HG03457 (cell line): ENCODE measurements around the gene TMEM132A.
"Not testable (repeated sequence)": the region's sequence is repeated elsewhere in the genome, so short reads cannot be mapped to it uniquely, and the experiment has no call there.

Experiments
- ATAC-seq: cut with Tn5 transposase; IDR thresholded peaks from one replicate; pipeline ENCODE4 v1.9.1; 2021; ENCODE audit warnings: moderate number of reproducible peaks; ENCODE audit not compliant: unreplicated experiment

Gene TMEM132A

DNA sequence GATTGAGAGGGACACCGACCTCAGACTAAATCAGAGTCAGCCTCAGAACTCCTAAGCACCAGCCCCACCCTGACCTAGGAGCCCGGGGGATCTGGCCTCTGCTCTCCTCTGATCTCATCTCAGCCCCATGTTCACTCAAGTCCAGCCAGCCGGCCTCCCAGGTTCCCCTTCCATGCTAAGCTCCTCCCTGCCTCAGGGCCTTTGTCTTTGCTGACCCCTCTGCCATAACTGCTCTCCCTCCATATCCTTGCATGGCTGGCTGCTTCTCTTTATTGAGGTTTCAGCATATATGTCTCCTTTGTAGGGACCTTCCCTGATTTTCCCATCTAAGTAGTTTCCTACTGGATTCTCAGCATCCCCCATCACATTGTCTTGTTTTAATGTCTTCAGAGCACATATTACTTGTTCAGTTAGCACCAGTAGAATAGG, 28.5 kb downstream of the TMEM132A start:
- ATAC-seq, result no peak

DNA sequence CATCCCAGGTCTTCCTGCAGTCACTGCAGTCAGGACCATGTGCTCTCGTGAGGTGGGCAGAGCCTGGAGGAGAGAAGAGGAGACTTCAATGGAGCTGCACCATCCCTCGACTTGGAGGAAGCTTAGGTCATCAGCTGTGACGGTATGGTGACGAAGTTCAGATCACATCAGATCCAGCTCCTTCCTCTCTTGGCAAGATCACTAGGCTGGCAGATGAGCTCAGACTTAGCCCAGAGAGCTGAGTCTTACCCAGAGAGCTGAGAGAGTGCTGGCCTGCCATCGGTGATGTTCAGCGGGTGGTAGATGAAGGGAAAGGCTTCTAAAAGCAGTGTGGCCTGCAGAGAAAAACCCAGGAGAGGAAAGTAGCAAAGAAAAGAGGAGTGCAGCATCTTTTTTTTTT, 29.5 kb downstream of the TMEM132A start:
- ATAC-seq, result no peak

DNA sequence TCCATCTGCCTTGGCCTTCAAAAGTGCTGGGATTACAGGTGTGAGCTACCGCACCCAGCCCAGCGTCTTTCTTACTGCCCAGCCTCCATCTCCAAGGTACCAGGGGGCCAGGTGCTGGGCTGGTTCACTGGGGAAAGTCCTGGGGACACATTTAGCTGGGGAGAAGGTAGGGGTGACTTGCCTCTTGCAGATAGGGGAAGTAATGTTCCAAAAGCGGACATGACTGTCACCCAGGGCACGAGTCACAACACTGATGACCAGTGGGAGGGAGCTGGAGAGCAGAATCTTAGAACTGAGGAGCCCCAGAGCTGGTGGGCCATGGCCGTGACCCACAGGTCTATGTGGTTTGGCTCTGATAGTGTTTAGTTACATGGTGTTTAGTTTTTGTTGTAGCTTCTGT, 30.2 kb downstream of the TMEM132A start:
- no peak for ATAC-seq

DNA sequence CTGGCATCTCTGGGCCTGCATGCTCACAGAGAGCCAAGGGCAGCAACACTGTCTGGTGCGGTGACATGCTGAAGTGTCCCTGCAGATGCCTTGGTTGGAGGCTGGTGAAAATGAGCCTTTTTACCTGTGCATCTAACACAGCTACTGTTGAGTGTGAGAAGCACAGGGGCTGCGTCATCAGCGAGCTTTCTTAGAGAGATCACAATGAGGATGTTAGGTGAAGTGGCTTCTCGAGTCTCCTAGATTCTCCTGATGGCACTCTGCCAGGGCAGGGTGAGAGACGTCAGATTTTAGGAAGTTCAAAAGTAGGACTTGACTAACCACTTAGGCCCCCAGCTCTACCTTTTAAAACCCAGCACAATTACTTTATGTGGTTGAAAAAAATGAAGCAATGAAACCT, 31.3 kb downstream of the TMEM132A start:
- ATAC-seq, result no peak

DNA sequence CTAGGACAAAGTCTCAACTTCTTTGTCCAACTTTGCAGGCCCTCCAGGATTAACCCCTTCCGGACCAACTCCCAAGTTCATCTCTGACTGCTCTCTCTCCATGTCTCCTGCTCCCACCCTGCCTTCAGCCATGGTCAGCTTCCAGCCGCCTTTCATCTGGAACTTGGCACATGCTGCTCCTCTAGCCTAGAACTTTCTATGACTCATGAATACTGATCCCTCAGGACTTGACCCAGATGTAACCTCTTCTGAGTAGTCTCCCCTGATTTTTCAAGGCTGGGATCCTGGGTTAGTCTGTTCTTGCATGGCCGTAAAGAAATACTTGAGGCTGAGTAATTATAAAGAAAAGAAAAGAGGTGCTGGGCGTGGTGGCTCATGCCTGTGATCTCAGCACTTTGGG, 32.9 kb downstream of the TMEM132A start:
- ATAC-seq, result no peak

DNA sequence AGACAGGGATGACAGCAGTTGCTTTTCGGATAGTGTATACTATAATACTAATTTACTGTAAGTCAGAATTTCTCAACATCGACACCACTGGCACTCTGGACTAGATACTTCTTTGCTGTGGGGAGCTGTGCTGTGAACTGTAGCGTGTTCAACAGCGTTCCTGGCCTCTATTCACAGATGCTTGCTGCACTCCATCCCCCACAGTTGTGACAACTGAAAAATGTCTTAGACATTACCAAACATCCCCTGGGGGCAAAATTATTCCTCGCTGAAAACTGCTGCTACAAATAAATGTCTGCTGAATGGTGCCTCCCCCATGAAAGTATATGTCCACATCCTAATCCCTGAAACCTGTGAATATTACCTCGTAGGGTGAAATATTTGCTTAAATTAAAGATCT, 35.2 kb downstream of the TMEM132A start:
- ATAC-seq, result no peak

DNA sequence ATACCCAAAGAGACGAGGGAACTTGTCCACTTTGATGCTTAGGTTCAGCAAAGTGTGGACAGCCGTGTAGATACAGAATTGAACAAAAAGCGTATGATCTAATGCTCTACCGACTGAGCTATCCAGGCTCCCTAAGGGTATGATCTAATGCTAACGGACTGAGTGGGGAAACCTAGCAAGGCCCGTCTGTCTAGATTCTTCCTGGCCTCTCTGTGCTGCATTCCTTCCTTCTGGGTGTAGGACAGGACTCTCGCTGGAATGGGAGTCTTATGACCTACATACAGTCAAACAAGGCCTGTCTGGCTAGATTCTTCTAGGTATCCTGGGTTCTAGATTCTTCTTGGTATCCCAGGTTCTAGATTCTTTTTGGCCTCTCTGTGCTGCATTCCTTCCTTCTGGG, 36.1 kb downstream of the TMEM132A start:
- no peak for ATAC-seq

DNA sequence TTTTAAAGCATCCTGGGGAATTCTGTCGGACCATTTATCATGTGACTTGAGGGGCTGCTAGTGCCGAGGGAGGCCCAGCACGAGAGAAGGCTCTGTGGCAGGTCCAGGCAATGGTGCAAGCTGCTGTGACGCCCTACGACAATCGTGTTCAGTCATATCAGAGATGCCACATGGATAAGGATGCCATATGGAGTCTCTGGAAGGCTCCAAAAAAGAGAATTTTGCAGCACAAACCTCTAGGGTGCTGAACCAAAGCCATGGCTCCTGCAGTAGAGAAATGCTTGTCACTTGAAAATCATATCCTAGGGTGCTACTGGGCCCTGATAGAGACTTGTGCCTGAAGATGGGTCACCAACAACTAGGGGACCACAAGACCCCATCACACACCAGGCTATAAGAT, 40.5 kb downstream of the TMEM132A start:
- ATAC-seq, result no peak

DNA sequence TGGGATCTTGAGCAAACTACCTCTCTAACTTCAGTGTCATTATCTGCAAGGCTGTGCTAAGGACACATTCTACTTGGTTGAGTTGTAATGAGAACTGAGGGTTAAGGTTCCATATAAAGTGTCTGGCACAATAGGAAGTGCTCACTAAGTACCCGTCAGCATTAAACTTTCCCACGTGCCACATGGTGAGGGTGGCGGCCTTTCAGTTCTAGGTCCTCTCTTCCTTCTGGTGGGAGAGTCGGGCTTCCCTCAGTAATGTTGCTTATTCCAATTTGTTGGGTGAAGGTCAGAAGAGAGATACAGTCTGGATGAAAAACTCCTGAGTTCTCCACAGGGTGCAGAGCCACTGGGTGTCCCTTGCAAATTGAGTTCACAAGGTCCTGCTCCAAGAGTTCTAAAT, 42.6 kb downstream of the TMEM132A start:
- ATAC-seq, result no peak

DNA sequence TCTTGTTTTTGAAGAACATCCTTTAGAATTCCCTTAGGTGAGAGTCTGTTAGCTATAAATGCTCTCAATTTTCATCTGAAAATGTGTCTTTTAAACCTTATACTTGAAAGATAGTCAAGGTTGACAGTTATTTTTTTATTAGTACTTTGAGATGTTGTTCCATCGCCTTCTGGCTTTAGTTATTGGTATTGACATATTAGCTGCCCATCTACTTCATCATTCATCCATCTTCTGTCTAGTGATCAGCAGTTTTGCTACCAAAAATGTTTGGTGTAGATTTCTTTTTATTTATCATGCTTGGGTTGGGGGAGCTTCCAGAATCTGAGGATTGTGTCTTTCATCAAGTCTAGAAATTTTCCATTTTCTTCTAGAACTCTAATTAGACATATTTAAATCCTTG, 44.0 kb downstream of the TMEM132A start:
- ATAC-seq, result no peak

DNA sequence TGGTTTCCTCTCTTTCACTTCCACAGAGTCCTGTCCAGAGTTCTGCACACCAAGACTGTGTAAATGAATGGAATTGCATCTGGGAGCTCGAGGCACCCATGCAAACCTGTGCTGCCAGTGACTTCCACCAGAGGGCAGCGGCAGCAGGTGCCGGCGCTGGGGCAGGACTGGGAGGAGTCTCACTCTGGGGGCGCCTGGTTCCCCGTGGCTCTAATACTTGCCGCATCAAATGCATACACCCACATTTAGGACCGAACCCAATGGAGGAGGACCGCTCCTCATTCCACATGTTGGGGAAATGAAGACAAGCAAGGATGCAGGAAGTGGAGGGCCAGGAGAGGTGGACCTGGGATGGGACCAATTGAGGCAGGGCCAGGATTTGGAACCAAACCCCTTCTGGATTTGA, 46.1 kb downstream of the TMEM132A start:
- ATAC-seq, result no peak

DNA sequence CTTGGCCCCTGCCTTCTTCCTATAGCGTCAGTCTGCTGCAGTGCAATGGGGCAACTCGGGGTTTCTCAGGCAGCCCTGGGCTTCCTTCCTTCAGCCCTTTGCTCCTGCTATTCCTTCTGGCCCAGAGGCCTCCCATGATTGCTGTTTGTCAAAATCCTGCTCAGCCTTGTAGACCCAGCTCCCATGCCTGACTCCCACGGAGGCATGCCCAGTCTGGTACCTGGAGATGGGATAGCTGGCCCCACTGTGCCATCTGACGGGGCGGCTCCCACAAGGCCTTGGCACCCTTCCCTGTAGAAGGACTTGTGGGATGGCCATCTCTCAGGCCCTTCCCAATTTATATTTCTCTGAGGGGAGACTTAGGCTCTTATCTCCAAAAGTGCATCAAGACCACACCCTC, 46.6 kb downstream of the TMEM132A start:
- ATAC-seq, result no peak

DNA sequence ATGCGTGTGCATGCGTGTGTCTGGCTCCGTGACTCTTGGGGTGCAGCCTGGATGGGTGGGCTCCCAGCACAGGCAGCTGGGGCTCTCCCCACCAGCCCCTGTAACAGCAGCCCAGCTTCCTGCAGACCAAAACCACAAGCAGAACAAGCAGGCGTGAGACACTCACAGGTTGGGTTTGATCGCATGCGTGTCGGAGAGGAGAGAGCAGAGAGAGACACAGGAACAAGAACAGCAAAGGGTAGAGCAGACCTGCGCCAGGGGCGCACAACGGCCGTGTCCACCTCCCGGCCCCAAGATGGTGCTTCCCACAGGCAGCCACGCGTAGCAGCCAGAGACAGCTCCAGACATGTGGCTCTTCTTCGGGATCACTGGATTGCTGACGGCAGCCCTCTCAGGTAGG, 47.3 kb downstream of the TMEM132A start, which contains the start of gene CD6:
Gene CD6, plus strand, starts transcription at position 161 of the 400 bp plus-strand sequence. Its CDS starts 186 bp downstream, at position 347.
- ATAC-seq, result no peak

DNA sequence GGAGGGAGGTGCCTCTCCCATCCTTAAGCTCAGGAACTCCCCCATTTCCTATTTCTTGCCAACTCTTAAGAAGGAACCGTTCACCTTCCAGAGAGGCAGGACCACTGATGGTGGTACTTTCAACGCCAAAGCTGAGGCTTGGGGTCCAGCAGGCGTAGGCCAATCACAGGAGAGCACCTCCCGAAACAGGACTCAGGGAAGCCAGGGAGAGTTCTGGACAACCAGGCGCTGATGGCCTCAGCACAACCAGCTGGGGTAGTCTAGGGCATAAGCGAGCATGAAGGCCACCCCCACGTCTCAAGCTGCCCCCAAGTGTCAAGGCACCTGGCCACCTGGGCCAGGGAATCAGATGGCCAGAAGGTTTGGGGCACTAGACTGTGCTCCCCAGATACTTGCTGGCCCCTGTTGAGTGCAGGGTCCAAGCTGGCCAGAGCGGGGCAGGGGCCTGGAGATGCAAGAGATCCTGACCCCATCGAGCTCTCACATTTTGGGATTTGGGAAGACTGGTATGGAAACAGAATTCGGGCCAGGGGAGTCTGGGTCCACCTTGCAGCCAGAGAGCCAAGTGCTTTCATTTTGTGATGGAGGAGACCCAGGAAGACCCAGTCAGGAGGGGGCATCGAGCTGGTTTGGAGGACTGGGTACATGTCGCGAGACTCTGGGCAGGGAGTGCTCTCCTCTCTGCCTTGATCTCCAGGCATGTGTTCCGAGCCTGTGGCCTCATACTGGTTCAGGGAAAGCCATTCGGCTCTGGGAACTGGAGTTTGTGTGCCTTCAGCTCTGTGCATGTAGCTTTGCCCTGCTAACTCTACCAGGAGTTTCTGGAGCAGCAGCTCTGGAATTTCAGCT, 48.1 kb downstream of the TMEM132A start:
- ATAC-seq, result no peak

DNA sequence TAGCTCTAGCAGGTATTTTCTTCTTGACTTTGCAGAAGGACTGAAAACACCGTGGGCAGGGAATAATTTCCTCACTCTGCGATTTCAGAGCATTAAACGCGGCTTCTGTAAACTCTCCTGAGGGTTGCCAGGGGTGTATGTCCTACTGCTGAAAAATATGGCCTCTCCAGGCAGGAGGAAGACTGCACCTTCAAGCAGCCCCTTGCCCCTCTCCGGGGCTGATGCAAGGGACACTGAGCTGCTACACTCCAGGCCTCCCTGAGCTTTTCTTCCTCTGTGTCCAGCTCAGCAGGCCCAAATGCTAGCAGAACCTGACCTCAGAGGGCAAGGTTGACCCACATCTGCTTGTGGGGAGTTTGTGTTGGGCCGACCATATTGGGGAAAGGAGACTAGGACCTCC, 49.4 kb downstream of the TMEM132A start:
- no peak for ATAC-seq

DNA sequence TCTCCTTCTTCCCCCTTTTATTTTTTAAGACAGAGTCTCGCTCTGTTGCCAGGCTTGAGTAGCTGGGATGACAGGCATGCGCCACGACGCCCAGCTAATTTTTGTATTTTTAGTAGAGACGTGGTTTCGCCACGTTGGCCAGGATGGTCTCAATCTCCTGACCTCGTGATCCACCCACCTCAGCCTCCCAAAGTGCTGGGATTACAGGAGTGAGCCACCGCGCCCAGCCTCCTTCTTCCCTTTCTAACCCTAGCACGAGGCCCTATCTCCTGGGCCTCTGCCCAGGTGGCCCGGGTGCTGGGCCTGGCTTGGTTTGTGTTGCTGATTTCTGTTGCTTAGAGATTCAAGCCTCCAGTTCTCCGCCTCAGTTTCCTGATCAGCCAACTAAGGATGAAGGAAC, 50.1 kb downstream of the TMEM132A start:
- ATAC-seq, result not testable (repeated sequence)

DNA sequence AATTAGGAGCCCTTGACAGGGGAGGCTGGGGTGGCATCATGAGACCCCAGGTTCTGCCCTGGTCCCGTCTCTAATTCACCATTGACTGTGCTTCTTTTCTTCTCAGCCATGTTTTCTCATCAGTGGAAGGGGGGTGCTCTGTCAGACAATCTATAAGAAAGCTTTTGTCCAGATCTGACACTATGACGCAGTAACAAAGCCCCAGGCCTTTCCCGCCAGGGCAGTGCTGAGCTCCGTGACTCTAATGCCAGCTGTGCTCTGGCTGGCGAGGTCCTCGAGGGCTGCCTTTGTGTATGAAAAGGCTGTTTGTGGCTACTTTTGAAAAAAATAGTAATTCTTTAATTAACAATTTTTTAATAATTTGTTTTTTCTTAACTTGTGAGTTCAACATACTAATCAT, 50.5 kb downstream of the TMEM132A start:
- ATAC-seq, result no peak

DNA sequence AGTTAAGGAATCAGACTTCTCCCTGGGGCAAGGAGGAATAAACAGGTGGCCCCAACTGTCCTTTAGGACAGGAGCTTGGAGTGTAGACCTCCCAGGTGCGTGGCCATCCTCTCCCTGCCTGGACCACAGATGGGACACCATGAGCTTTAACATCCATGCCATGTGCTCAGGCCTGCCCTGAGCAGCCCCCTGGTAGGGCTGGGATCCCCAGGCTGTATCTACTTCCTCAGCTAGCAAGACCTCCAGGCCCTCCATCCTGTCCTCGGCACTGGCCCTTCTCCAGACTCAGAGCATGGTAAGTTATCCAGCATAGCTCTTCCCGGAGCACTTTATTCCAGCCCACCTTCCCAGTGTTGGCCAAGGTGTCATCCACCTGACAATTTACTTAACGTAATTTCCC, 53.0 kb downstream of the TMEM132A start:
- no peak for ATAC-seq

DNA sequence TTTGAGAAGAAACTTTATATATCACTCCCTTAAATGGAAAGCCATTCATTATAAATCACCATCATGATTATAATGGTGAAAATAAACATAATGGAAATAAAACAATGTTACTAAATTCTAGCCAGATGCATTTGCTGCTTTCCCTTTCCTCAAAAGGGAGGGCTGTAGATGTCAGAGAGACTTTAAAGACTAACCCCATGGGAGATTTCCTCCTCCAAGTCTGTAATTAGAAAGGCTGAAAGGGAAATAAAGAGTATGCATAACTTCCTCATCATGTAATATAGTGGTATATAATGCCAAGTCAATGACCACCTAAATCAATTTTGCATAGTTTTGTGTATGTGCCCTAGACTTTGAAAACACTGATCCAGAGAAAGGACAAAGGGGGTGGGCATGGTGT, 53.6 kb downstream of the TMEM132A start:
- ATAC-seq, result no peak

DNA sequence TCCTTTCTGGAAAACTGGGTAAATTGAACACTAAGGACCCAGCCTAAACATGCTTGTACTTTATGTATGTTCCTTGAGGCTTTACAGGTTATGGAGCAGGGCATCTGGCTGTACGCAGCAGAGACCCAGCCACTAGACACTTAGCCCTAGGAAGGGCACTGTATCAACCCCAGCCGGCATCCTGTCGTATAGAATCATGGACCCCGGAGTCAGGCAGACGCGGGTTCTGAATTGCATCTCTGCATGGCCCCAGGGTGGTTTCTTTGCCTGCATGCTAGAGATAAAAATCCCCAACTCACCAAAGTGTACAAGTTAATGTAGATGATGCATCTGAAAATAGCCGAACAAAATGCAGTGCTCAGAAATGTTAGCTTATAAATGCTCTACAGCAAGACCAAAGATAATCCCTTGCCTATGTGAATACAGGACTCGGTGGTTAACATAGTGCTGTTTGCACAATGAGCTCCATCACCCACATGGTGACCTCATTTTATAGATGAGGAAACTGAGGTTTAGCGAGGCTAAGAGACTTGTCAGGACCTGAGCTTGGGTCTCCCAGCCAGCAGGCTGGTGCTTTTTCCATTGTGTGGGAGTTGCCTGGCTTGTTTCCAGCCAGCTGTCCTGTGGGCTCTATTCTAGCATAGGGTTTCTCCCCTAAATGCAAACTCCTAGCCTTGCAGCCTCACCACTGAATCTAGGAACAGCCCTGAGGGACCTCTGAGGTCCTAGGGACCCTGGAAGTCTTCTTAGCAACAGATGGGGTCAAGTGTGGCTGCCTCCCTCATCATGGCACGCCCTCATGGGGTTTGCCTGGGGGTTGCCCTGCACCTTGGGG, 54.5 kb downstream of the TMEM132A start:
- ATAC-seq, result no peak

DNA sequence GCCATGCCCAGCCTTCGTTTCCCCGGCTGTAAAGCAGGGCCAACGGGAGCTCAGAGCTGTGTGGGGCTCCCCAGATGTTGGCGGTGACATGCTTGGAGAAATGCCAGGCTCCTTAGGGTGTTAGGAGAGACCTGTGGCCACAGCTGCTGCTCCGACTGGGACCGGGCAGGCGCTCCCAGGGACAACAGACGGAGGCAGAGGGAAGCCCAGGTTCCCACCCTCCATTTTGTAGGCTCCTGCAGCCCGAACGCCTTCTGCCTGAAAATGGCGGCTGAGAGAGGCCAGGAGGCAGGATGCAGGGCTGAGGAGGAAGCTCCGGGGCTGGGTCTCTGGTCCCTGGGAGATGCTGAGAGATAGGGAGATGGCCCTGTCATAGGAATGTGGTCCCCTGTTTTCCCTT, 57.3 kb downstream of the TMEM132A start:
- ATAC-seq, result no peak

DNA sequence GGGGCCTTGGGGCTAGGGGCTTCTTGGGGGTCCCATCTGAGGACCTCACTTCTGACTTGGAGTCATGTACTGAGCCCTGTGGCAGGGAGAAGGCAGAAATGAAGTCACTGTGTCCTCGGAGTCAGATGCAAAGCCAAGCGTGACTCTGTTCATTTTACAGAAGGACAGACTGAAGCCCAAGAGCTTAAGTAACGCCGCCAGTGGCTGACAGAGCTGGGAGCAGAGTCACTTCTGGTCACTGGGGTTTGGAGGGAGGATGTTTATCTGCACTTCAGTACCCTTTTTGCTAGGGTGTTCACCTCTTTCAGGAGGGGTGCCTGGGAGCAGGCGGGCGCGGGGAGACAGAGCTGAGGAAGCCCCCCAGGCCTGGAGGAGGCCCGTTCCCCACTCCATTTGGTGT, 57.9 kb downstream of the TMEM132A start:
- ATAC-seq, result no peak
